Measurements from ENCODE around the gene HOXD4.

DNA sequence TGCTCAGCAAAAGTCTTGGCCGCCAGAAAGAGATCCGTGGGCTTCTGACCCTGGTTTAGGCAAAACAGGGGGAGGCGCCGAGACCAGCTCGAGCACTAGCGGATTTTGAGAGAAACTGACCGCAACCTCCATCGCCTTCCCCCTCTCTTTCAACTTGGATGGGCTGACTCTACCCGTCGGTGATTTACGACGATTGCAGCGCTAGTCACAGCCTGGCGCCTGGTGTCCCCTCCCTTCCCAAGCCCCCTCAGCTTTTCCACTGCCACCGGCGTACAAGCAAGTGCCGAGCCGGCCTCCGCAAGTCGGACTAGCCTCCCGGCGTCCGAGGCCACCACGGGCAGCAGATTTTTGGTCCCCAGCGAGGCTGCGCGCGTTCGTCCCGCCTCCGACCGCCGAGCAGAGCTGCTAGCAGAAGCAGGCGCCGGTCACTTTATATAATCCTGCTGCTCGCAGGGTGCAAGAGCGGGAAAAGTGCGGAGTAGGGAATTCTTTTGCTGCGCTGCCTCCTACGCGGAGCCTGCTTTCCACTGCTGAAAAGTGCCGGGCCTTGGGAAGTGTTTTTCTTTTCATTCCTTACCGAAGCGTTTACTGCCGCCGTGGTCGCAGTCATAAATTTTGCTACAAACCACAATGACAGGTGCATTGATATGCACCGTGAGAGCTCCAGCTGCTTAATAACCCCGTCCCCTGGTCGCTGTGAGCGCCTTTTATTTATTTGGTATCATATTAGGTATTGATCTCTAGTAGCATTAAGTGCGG is 13.4 kb downstream of the HOXD4 start:
- TF ChIP-seq, protein P1, sequence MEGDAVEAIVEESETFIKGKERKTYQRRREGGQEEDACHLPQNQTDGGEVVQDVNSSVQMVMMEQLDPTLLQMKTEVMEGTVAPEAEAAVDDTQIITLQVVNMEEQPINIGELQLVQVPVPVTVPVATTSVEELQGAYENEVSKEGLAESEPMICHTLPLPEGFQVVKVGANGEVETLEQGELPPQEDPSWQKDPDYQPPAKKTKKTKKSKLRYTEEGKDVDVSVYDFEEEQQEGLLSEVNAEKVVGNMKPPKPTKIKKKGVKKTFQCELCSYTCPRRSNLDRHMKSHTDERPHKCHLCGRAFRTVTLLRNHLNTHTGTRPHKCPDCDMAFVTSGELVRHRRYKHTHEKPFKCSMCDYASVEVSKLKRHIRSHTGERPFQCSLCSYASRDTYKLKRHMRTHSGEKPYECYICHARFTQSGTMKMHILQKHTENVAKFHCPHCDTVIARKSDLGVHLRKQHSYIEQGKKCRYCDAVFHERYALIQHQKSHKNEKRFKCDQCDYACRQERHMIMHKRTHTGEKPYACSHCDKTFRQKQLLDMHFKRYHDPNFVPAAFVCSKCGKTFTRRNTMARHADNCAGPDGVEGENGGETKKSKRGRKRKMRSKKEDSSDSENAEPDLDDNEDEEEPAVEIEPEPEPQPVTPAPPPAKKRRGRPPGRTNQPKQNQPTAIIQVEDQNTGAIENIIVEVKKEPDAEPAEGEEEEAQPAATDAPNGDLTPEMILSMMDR (IDR thresholded peaks at IDR 0.05), result no peak
- TF ChIP-seq POLR2A (IDR thresholded peaks at IDR 0.05), result no peak
